Gastrocnemius medialis (tissue), 4 donors: ENCODE results near the gene POU3F3. TPM values are rescaled to one million over a fixed set of nuclear protein-coding genes. Genes with fewer than 3 reads are reported as not detected.

ENCODE experiments used
- ATAC-seq, 2 donors: fragments of 150-250 bp; one replicate each; pipeline ENCODE4 v1.9.1; 2016
- DNase-seq, 2 donors: peaks; one replicate each; pipeline ENCODE4 v3.0.0-alpha.2; 2019
- H3K27ac ChIP-seq, 4 donors: fragments of 200-600 bp; sonication (generic); 1 replicate in 1 of 4; 2 replicates in 3 of 4; pipeline ENCODE4 v1.5.1; 2016 to 2018; ENCODE audit warnings: mild to moderate bottlenecking in 2 of 4, moderate library complexity in 1 of 4
- H3K27me3 ChIP-seq, 3 donors: fragments of 200-600 bp; sonication (generic) in 2 of 3; 1 replicate in 1 of 3; 2 replicates in 2 of 3; pipeline versions ENCODE4 v1.5.1 to v1.6.0; 2016 to 2019; ENCODE audit warnings: mild to moderate bottlenecking in 1 of 3, moderate library complexity in 1 of 3
- H3K36me3 ChIP-seq, 2 donors: fragments of 200-600 bp; sonication (generic) in 1 of 2; one replicate each; pipeline ENCODE4 v1.5.1; 2017 to 2018
- H3K4me1 ChIP-seq, 2 donors: fragments of 200-600 bp; sonication (generic) in 1 of 2; one replicate each; pipeline ENCODE4 v1.5.1; 2016 to 2017; ENCODE audit warnings: mild to moderate bottlenecking in 2 of 2
- H3K4me3 ChIP-seq, 4 donors: fragments of 200-600 bp; sonication (generic) in 3 of 4; 1 replicate in 1 of 4; 2 replicates in 3 of 4; pipeline ENCODE4 v1.5.1; 2016 to 2019; ENCODE audit warnings: mild to moderate bottlenecking in 2 of 4
- H3K9me3 ChIP-seq, 3 donors: fragments of 200-600 bp; sonication (generic) in 2 of 3; 1 replicate in 1 of 3; 2 replicates in 2 of 3; pipeline ENCODE4 v1.5.1; 2016 to 2019
- POLR2A ChIP-seq, 2 donors: fragments of 450-650 bp; IDR thresholded peaks; one replicate each; pipeline ENCODE4 v1.6.1; 2017; ENCODE audit warnings: antibody characterized with exemption in 2 of 2, mild to moderate bottlenecking in 2 of 2, moderate library complexity in 2 of 2
- in situ Hi-C, 4 donors: fragments of 200-750 bp; cut with MboI; loops; one replicate each; pipeline versions ENCODE4 v1.15.0 to v1.8.0; 2017; ENCODE audit warnings: low sequenced_read_pairs in 4 of 4
- intact Hi-C: fragments of 100-400 bp; cut with DNase I; formaldehyde crosslinking; loops from one replicate; pipeline ENCODE4 v1.15.1; 2023; ENCODE audit warnings: low total_unique reads
- total RNA-seq, 4 donors: library from RNA; depleted of rRNA; stranded (reverse); fragments of >200 nt; gene quantifications; one replicate each; pipeline versions ENCODE4 v1.1.0 to v1.2.3, GENCODE V29; 2016
- TF ChIP-seq, protein P1 (sequence below), 5 experiments: fragments of 450-650 bp in 3 of 5; fragments of 200-600 bp in 2 of 5; sonication (generic) in 2 of 5; IDR thresholded peaks in 4 of 5; conservative IDR thresholded peaks in 1 of 5; 1 replicate in 4 of 5; 2 replicates in 1 of 5; pipeline ENCODE4 v1.5.1; 2016 to 2019; ENCODE audit warnings: antibody characterized with exemption in 5 of 5, mild to moderate bottlenecking in 3 of 5, moderate library complexity in 3 of 5

POU3F3 gene
- total RNA-seq, 4 donors from 2014 or later, result not detected

GRCh38 chr2:104856086-104856972 lies 2.4 kb downstream of the POU3F3 start:
- Histone ChIP-seq H3K36me3 (no peaks in the 10 kb centered on the region), H3K4me3 (peak overlapping the region in 1 of 4 donors; percentile 36), H3K27me3 (peaks cover 80 to 87% (median 86%) of the 10 kb centered on the region in 3 donors), H3K9me3 (no peaks in the 10 kb centered on the region), H3K27ac (no peak overlapping the region), H3K4me1 (peaks cover 23 to 33% of the 10 kb centered on the region in 2 donors)
- no peak for TF ChIP-seq POLR2A (IDR thresholded peaks at IDR 0.05)
- TF ChIP-seq, protein P1, sequence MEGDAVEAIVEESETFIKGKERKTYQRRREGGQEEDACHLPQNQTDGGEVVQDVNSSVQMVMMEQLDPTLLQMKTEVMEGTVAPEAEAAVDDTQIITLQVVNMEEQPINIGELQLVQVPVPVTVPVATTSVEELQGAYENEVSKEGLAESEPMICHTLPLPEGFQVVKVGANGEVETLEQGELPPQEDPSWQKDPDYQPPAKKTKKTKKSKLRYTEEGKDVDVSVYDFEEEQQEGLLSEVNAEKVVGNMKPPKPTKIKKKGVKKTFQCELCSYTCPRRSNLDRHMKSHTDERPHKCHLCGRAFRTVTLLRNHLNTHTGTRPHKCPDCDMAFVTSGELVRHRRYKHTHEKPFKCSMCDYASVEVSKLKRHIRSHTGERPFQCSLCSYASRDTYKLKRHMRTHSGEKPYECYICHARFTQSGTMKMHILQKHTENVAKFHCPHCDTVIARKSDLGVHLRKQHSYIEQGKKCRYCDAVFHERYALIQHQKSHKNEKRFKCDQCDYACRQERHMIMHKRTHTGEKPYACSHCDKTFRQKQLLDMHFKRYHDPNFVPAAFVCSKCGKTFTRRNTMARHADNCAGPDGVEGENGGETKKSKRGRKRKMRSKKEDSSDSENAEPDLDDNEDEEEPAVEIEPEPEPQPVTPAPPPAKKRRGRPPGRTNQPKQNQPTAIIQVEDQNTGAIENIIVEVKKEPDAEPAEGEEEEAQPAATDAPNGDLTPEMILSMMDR (IDR thresholded peaks at IDR 0.05 in 4 of 5, conservative IDR thresholded peaks at IDR 0.05 in 1 of 5), result no peak
- intact Hi-C loops, result no loop called here
- no peak for DNase-seq
- no peak for ATAC-seq
- in situ Hi-C loops, result no loop called here

GRCh38 chr2:104856973-104857261 lies 3.0 kb downstream of the POU3F3 start:
- peaks cover 22 to 29% of the 10 kb centered on the region in 2 donors for H3K4me1 ChIP-seq
- H3K4me3 ChIP-seq, result peak overlapping the region in 1 of 4 donors; percentile 36
- no peak for DNase-seq
- peaks cover 80 to 87% (median 86%) of the 10 kb centered on the region in 3 donors for H3K27me3 ChIP-seq
- in situ Hi-C loops (no loop called here), intact Hi-C loops (no loop called here)
- TF ChIP-seq POLR2A (IDR thresholded peaks at IDR 0.05), result no peak
- TF ChIP-seq, protein P1 (IDR thresholded peaks at IDR 0.05 in 4 of 5, conservative IDR thresholded peaks at IDR 0.05 in 1 of 5), result no peak
- H3K36me3 ChIP-seq, result no peaks in the 10 kb centered on the region
- no peak overlapping the region for H3K27ac ChIP-seq
- no peak for ATAC-seq
- no peaks in the 10 kb centered on the region for H3K9me3 ChIP-seq

DNA sequence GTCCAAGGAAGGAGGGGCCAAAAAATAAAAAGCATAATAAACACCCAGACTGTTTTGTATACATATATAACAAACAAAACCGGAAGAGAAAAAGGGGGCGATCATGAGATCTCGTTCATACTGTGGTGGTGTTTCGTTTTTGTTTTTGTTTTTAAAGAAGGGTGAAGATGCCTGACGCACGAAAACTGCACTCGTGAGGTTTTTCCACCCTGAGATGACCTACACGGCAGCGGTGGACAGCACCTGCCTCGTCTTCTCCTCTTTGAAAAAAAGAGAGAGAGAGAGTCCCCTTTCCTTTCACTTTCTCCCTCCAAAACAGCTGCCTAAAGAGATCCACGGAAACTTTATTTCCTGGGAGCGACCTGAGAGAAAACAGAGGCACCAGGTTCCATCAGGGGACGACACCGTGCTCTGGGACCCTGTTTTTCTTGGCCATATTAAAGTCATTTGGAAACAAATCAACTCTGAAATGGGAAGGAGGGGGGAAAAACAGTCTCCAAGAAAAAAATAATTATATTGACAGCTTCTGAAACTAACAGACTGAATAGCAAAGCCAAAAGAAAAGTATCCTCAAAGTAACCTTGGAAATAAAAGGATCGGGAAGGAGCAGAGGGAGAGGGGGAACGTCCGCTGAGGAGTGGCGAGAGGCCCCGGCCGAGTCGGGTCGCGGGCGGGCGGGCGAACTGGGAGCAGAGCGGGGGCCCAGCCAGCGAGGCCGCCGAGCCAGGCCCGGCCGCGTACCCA lies 3.5 kb downstream of the POU3F3 start:
- no peak for TF ChIP-seq POLR2A (IDR thresholded peaks at IDR 0.05)
- TF ChIP-seq, protein P1 (IDR thresholded peaks at IDR 0.05 in 4 of 5, conservative IDR thresholded peaks at IDR 0.05 in 1 of 5), result no peak
- peaks cover 80 to 87% (median 86%) of the 10 kb centered on the region in 3 donors for H3K27me3 ChIP-seq
- no peaks in the 10 kb centered on the region for H3K36me3 ChIP-seq
- H3K4me3 ChIP-seq, result peak overlapping the region in 1 of 4 donors; percentile 30
- no peak overlapping the region for H3K27ac ChIP-seq
- peaks cover 21 to 23% of the 10 kb centered on the region in 2 donors for H3K4me1 ChIP-seq
- in situ Hi-C loops (no loop called here), intact Hi-C loops (no loop called here)
- H3K9me3 ChIP-seq, result no peaks in the 10 kb centered on the region
- DNase-seq (no peak), ATAC-seq (no peak)

DNA sequence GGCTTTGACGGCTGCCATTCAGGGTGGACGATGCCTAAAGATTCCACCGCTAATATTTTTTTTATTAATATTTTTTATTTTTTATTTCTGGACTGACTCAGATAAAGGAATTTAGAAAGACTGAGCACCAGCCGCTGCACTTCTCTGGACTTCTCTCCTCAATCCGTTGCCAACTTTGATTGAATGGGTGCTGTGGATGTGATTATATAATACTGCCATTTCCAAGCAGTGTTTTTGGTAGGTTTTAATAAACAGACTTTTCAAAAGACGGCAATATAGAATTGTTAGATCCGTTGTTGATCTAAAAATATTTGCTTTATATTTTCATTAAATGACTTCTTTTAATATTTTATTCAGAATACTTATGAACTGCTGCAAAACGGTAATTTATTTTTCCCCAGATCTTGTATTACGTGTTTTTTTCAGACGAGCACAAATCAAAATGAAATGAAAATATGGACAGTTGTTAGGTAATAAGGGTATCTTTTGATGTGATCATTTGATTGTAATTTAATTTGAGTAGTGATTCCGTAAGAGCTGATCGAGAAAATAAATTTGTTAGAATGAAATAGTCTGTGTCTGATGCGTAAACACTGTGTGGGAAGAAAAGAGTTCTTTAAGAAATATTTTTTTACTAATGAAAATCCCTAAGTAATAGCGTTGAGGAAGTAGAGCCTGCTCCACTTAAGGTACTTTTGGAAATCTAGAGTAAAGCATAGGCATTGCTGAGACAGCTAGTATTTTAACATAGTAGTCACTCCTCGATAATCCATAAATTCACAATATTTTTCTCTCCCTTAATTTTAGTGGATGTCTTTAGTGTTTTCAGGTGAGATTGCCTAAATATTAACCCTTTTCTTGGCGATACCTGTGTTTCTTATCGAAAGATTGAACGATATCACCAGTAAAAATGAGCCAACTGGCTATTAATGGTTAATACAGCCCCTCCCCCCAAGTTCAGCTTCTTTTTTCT lies 4.4 kb downstream of the POU3F3 start:
- intact Hi-C loops (no loop called here), in situ Hi-C loops (no loop called here)
- Histone ChIP-seq H3K27me3 (peaks cover 79 to 88% (median 86%) of the 10 kb centered on the region in 3 donors), H3K4me3 (no peak overlapping the region), H3K36me3 (no peaks in the 10 kb centered on the region), H3K27ac (no peak overlapping the region), H3K9me3 (no peaks in the 10 kb centered on the region), H3K4me1 (peaks cover 15 to 16% of the 10 kb centered on the region in 2 donors)
- ATAC-seq (no peak), DNase-seq (no peak)
- TF ChIP-seq, protein P1 (IDR thresholded peaks at IDR 0.05 in 4 of 5, conservative IDR thresholded peaks at IDR 0.05 in 1 of 5), result no peak
- TF ChIP-seq POLR2A (IDR thresholded peaks at IDR 0.05), result no peak
